WTC11 (cell line): ENCODE results near the gene KIT. TPM values are rescaled to one million over a fixed set of nuclear protein-coding genes. Genes with fewer than 3 reads are reported as not detected.

Experiments used
- ATAC-seq: fragments of 200-7000 bp; cut with Tn5 transposase; 2 replicates; pipeline ENCODE4 v1.10.0; 2021; ENCODE audit warnings: mild to moderate bottlenecking, moderate library complexity
- CTCF ChIA-PET: fragments of 300-600 bp; sonication (Branson Sonifier 250); formaldehyde crosslinking; loops from one replicate; lab custom pipeline; 2021; ENCODE audit warnings: antibody characterized with exemption; lab: Charles Lee
- POLR2A ChIA-PET: fragments of 350-600 bp; sonication (Branson Sonifier 250); formaldehyde crosslinking; loops from one replicate; lab custom pipeline; 2021; ENCODE audit warnings: antibody characterized with exemption; lab: Charles Lee
- DNase-seq: peaks from one replicate; pipeline ENCODE4 v3.0.0; 2021; ENCODE audit warnings: low spot score
- H3K27ac Mint-ChIP-seq: 2 replicates; pipeline ENCODE4 v1.8.0; 2021; ENCODE audit warnings: mixed read lengths
- H3K27me3 Mint-ChIP-seq: 2 replicates; pipeline ENCODE4 v1.8.0; 2021; ENCODE audit warnings: low read depth, mild to moderate bottlenecking, moderate library complexity, mixed read lengths
- H3K36me3 Mint-ChIP-seq: 2 replicates; pipeline ENCODE4 v1.8.0; 2021; ENCODE audit warnings: mixed read lengths
- H3K4me1 Mint-ChIP-seq: 2 replicates; pipeline ENCODE4 v1.8.0; 2022; ENCODE audit warnings: mixed read lengths
- H3K4me3 Mint-ChIP-seq: 2 replicates; pipeline ENCODE4 v1.8.0; 2021; ENCODE audit warnings: mild to moderate bottlenecking, moderate library complexity, mixed read lengths
- H3K9me3 Mint-ChIP-seq: 2 replicates; pipeline ENCODE4 v1.8.0; 2021; ENCODE audit warnings: mixed read lengths
- EMX1 ChIP-seq: fragments of 250-450 bp; sonication (Bioruptor Pico); IDR thresholded peaks from 2 replicates; pipeline ENCODE4 v1.8.0; 2021; ENCODE audit warnings: mild to moderate bottlenecking
- ESRRA ChIP-seq: sonication (generic); formaldehyde crosslinking; IDR thresholded peaks from 2 replicates; pipeline ENCODE4 v1.8.1; 2022; ENCODE audit warnings: mild to moderate bottlenecking, missing genetic modification reagents, borderline replicate concordance
- NFATC4 ChIP-seq: fragments of 250-450 bp; sonication (Bioruptor Pico); IDR thresholded peaks from 2 replicates; pipeline ENCODE4 v1.9.0; 2021; ENCODE audit warnings: mild to moderate bottlenecking
- RELA ChIP-seq: sonication (generic); formaldehyde crosslinking; IDR thresholded peaks from 2 replicates; pipeline ENCODE4 v1.8.1; 2022; ENCODE audit warnings: missing genetic modification reagents, mild to moderate bottlenecking, borderline replicate concordance
- SOX15 ChIP-seq: fragments of 250-450 bp; sonication (Bioruptor Pico); IDR thresholded peaks from 2 replicates; pipeline ENCODE4 v1.9.0; 2021; ENCODE audit warnings: mild to moderate bottlenecking
- TP53 ChIP-seq: sonication (generic); formaldehyde crosslinking; IDR thresholded peaks from 2 replicates; pipeline ENCODE4 v1.8.1; 2023; ENCODE audit warnings: mild to moderate bottlenecking, missing genetic modification reagents
- ZBTB21 ChIP-seq: sonication (generic); formaldehyde crosslinking; IDR thresholded peaks from 2 replicates; pipeline ENCODE4 v1.8.1; 2023; ENCODE audit warnings: mild to moderate bottlenecking, missing genetic modification reagents, borderline replicate concordance
- ZNF671 ChIP-seq: fragments of 250-450 bp; sonication (Bioruptor Pico); IDR thresholded peaks from 2 replicates; pipeline ENCODE4 v1.8.0; 2021; ENCODE audit warnings: mild to moderate bottlenecking
- total RNA-seq: library from RNA; stranded (reverse); gene quantifications from 3 replicates; pipeline ENCODE4 v1.2.3, GENCODE V29; 2021
- TF ChIP-seq, protein P1 (sequence below): sonication (generic); formaldehyde crosslinking; IDR thresholded peaks from 2 replicates; pipeline ENCODE4 v1.8.0; 2022; ENCODE audit warnings: mild to moderate bottlenecking, missing genetic modification reagents
- TF ChIP-seq, protein P2 (sequence below): sonication (generic); formaldehyde crosslinking; IDR thresholded peaks from 2 replicates; pipeline ENCODE4 v1.8.0; 2022; ENCODE audit warnings: missing genetic modification reagents
- TF ChIP-seq, protein P3 (sequence below): sonication (generic); formaldehyde crosslinking; IDR thresholded peaks from 2 replicates; pipeline ENCODE4 v1.8.1; 2022; ENCODE audit warnings: mild to moderate bottlenecking, moderate library complexity, missing genetic modification reagents
- TF ChIP-seq, protein P4 (sequence below): fragments of 250-450 bp; sonication (Bioruptor Pico); IDR thresholded peaks from 2 replicates; pipeline ENCODE4 v1.9.0; 2021; ENCODE audit warnings: moderate library complexity, mild to moderate bottlenecking, inconsistent platforms, borderline replicate concordance
- TF ChIP-seq, protein P5 (sequence below): sonication (generic); formaldehyde crosslinking; IDR thresholded peaks from 2 replicates; pipeline ENCODE4 v1.8.0; 2023; ENCODE audit warnings: missing genetic modification reagents, mild to moderate bottlenecking, borderline replicate concordance
- TF ChIP-seq, protein P6 (sequence below): sonication (generic); formaldehyde crosslinking; IDR thresholded peaks from 2 replicates; pipeline ENCODE4 v1.8.1; 2022; ENCODE audit warnings: low read depth, missing genetic modification reagents, borderline replicate concordance
- TF ChIP-seq, protein P7 (sequence below): fragments of 250-450 bp; sonication (Bioruptor Pico); conservative IDR thresholded peaks from 2 replicates; pipeline ENCODE4 v1.9.0; 2021; ENCODE audit warnings: mild to moderate bottlenecking
- TF ChIP-seq, protein P8 (sequence below): sonication (generic); formaldehyde crosslinking; IDR thresholded peaks from 2 replicates; pipeline ENCODE4 v1.8.1; 2022; ENCODE audit warnings: missing genetic modification reagents, borderline replicate concordance
- TF ChIP-seq, protein P9 (sequence below): sonication (generic); formaldehyde crosslinking; conservative IDR thresholded peaks from 2 replicates; pipeline ENCODE4 v1.8.1; 2022; ENCODE audit warnings: mild to moderate bottlenecking, missing genetic modification reagents

The KIT gene
- total RNA-seq, 1 experiment from 2014 or later = 23.3 TPM

DNA sequence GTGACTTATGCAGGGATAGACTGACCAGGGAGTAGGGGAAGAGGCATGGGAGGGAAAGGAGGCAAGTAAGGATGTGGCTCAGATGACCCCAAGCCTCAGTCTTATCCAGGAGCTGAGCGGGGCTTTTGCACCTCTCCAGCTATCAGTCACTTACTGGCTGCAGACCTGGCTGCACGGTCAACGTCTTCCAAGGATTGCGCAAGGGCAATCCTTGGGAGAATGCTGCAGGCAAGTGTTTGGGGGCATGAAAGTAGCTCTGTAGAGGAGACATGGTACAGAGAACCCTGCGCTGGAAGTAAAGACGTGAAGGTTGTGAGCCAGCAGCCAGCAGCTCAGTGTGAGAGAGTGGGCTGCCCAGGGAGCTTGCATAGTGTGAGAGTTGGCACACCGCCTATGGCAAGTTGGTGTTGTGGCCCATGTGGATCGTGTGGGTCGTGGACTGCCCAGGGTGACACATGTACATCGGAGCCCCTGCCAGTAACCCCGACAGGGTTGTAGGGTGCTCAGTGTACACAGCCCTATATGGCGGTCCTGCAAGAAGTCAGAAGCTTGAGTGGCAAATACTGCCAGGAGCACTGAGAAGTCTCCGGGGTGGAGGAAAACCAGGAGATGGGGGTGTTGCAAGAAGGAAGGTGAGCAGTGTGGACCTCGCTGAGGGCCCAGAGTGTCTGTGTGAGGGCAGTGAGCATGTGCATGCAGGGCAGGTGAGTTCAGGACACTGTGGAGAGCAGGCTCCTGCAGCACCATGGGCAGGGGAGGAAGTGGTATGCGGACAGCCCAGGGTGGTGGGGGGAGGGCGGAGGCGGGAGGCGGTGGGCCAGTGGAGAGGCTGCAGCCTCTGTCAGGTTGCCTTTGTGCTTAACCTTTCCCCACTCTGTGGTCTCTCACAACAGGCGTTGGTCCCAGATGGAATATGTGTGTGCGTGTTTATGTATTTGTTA lies 50.9 kb downstream of the KIT start:
- H3K9me3 Mint-ChIP-seq = no peaks in the 10 kb centered on the region
- ATAC-seq = no peak
- TF ChIP-seq, protein P1, sequence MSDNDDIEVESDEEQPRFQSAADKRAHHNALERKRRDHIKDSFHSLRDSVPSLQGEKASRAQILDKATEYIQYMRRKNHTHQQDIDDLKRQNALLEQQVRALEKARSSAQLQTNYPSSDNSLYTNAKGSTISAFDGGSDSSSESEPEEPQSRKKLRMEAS (CRISPR knock-in tag) = no peak
- TF ChIP-seq, protein P2, sequence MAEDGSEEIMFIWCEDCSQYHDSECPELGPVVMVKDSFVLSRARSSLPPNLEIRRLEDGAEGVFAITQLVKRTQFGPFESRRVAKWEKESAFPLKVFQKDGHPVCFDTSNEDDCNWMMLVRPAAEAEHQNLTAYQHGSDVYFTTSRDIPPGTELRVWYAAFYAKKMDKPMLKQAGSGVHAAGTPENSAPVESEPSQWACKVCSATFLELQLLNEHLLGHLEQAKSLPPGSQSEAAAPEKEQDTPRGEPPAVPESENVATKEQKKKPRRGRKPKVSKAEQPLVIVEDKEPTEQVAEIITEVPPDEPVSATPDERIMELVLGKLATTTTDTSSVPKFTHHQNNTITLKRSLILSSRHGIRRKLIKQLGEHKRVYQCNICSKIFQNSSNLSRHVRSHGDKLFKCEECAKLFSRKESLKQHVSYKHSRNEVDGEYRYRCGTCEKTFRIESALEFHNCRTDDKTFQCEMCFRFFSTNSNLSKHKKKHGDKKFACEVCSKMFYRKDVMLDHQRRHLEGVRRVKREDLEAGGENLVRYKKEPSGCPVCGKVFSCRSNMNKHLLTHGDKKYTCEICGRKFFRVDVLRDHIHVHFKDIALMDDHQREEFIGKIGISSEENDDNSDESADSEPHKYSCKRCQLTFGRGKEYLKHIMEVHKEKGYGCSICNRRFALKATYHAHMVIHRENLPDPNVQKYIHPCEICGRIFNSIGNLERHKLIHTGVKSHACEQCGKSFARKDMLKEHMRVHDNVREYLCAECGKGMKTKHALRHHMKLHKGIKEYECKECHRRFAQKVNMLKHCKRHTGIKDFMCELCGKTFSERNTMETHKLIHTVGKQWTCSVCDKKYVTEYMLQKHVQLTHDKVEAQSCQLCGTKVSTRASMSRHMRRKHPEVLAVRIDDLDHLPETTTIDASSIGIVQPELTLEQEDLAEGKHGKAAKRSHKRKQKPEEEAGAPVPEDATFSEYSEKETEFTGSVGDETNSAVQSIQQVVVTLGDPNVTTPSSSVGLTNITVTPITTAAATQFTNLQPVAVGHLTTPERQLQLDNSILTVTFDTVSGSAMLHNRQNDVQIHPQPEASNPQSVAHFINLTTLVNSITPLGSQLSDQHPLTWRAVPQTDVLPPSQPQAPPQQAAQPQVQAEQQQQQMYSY (CRISPR knock-in tag) = no peak
- TF ChIP-seq, protein P3, sequence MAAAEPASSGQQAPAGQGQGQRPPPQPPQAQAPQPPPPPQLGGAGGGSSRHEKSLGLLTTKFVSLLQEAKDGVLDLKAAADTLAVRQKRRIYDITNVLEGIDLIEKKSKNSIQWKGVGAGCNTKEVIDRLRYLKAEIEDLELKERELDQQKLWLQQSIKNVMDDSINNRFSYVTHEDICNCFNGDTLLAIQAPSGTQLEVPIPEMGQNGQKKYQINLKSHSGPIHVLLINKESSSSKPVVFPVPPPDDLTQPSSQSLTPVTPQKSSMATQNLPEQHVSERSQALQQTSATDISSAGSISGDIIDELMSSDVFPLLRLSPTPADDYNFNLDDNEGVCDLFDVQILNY (CRISPR knock-in tag) = no peak
- no peak for TF ChIP-seq ZBTB21 (CRISPR knock-in tag)
- TF ChIP-seq, all 79 proteins: peak for 0
- POLR2A ChIA-PET = no interaction called here
- Mint-ChIP-seq H3K4me1 (no peaks in the 10 kb centered on the region), H3K36me3 (peaks cover 49% of the 10 kb centered on the region), H3K27ac (no peak overlapping the region), H3K27me3 (no peaks in the 10 kb centered on the region), H3K4me3 (no peak overlapping the region)
- CTCF ChIA-PET = no interaction called here
- no peak for DNase-seq

DNA sequence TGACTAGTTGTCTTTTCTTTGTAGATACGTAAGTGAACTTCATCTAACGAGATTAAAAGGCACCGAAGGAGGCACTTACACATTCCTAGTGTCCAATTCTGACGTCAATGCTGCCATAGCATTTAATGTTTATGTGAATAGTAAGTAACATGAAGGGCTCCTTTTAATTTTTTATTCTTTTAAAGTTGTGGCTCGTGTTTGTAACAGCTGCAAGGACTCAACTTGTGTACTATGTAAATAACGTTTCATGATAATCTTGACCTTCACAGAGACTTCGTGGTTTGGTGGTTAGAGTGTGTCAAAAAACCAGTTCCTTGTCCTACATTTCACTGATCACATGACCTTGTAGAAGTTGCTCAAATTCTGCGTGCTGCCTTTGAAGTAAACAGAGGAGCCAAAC lies 51.6 kb downstream of the KIT start:
- Mint-ChIP-seq H3K27me3 (no peaks in the 10 kb centered on the region), H3K4me1 (no peaks in the 10 kb centered on the region), H3K4me3 (no peak overlapping the region), H3K27ac (no peak overlapping the region), H3K9me3 (no peaks in the 10 kb centered on the region), H3K36me3 (peaks cover 41% of the 10 kb centered on the region)
- ChIA-PET POLR2A (no interaction called here), CTCF (no interaction called here)
- DNase-seq (no peak), ATAC-seq (no peak)
- TF ChIP-seq, protein P4, sequence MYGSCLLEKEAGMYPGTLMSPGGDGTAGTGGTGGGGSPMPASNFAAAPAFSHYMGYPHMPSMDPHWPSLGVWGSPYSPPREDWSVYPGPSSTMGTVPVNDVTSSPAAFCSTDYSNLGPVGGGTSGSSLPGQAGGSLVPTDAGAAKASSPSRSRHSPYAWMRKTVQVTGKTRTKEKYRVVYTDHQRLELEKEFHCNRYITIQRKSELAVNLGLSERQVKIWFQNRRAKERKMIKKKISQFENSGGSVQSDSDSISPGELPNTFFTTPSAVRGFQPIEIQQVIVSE (CRISPR knock-in tag) = no peak
- TF ChIP-seq, protein P5, sequence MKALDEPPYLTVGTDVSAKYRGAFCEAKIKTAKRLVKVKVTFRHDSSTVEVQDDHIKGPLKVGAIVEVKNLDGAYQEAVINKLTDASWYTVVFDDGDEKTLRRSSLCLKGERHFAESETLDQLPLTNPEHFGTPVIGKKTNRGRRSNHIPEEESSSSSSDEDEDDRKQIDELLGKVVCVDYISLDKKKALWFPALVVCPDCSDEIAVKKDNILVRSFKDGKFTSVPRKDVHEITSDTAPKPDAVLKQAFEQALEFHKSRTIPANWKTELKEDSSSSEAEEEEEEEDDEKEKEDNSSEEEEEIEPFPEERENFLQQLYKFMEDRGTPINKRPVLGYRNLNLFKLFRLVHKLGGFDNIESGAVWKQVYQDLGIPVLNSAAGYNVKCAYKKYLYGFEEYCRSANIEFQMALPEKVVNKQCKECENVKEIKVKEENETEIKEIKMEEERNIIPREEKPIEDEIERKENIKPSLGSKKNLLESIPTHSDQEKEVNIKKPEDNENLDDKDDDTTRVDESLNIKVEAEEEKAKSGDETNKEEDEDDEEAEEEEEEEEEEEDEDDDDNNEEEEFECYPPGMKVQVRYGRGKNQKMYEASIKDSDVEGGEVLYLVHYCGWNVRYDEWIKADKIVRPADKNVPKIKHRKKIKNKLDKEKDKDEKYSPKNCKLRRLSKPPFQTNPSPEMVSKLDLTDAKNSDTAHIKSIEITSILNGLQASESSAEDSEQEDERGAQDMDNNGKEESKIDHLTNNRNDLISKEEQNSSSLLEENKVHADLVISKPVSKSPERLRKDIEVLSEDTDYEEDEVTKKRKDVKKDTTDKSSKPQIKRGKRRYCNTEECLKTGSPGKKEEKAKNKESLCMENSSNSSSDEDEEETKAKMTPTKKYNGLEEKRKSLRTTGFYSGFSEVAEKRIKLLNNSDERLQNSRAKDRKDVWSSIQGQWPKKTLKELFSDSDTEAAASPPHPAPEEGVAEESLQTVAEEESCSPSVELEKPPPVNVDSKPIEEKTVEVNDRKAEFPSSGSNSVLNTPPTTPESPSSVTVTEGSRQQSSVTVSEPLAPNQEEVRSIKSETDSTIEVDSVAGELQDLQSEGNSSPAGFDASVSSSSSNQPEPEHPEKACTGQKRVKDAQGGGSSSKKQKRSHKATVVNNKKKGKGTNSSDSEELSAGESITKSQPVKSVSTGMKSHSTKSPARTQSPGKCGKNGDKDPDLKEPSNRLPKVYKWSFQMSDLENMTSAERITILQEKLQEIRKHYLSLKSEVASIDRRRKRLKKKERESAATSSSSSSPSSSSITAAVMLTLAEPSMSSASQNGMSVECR (CRISPR knock-in tag) = no peak
- TF ChIP-seq RELA (CRISPR knock-in tag) = no peak
- TF ChIP-seq SOX15 (CRISPR knock-in tag) = no peak
- TF ChIP-seq, protein P6, sequence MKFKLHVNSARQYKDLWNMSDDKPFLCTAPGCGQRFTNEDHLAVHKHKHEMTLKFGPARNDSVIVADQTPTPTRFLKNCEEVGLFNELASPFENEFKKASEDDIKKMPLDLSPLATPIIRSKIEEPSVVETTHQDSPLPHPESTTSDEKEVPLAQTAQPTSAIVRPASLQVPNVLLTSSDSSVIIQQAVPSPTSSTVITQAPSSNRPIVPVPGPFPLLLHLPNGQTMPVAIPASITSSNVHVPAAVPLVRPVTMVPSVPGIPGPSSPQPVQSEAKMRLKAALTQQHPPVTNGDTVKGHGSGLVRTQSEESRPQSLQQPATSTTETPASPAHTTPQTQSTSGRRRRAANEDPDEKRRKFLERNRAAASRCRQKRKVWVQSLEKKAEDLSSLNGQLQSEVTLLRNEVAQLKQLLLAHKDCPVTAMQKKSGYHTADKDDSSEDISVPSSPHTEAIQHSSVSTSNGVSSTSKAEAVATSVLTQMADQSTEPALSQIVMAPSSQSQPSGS = no peak
- no peak for TF ChIP-seq ESRRA (CRISPR knock-in tag)
- TF ChIP-seq, protein P7, sequence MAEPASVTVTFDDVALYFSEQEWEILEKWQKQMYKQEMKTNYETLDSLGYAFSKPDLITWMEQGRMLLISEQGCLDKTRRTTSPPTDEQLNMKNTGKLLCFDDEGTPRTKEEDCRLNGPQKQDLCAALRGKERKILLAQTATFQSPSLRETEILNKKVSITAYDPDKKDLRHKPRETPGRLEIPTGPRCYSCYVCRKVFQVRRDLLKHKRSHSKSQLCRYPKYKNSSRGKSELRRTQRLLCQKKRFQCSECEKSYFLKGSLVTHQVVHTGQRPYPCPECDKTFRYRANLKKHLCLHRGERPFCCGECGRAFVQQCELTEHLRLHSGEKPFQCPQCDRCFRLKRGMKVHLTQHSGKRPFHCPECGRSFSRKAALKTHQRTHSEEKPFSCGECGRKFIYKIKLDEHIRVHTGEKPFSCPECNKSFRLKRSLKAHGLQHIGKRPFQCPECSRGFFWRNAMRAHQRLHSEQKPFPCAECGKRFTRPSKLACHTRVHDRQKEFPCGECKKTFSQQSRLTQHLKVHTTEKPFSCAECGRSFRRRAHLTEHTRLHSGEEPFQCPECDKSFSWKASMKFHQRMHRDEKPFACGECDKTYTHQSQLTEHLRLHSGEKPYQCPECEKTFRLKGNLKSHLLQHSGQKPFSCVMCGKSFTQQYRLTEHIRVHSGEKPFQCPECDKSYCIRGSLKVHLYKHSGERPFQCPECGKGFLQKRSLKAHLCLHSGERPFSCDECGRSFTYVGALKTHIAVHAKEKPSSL (CRISPR knock-in tag) = no peak
- TF ChIP-seq, protein P8, sequence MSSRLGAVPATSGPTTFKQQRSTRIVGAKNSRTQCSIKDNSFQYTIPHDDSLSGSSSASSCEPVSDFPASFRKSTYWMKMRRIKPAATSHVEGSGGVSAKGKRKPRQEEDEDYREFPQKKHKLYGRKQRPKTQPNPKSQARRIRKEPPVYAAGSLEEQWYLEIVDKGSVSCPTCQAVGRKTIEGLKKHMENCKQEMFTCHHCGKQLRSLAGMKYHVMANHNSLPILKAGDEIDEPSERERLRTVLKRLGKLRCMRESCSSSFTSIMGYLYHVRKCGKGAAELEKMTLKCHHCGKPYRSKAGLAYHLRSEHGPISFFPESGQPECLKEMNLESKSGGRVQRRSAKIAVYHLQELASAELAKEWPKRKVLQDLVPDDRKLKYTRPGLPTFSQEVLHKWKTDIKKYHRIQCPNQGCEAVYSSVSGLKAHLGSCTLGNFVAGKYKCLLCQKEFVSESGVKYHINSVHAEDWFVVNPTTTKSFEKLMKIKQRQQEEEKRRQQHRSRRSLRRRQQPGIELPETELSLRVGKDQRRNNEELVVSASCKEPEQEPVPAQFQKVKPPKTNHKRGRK (CRISPR knock-in tag) = no peak
- TF ChIP-seq, protein P9, sequence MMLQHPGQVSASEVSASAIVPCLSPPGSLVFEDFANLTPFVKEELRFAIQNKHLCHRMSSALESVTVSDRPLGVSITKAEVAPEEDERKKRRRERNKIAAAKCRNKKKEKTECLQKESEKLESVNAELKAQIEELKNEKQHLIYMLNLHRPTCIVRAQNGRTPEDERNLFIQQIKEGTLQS (CRISPR knock-in tag) = no peak
- no peak for TF ChIP-seq EMX1 (CRISPR knock-in tag)
- no peak for TF ChIP-seq TP53 (CRISPR knock-in tag)
- TF ChIP-seq ZNF671 (CRISPR knock-in tag) = no peak
- TF ChIP-seq NFATC4 (CRISPR knock-in tag) = no peak
